GM18498 (cell line): ENCODE results near the gene TLR3.
"Not testable (repeated sequence)": the region's sequence is repeated elsewhere in the genome, so short reads cannot be mapped to it uniquely, and the experiment has no call there.

Source experiments
- ATAC-seq: cut with Tn5 transposase; IDR thresholded peaks from one replicate; pipeline ENCODE4 v1.9.1; 2021; ENCODE audit warnings: mild to moderate bottlenecking, moderate library complexity; ENCODE audit not compliant: unreplicated experiment

The TLR3 gene

DNA sequence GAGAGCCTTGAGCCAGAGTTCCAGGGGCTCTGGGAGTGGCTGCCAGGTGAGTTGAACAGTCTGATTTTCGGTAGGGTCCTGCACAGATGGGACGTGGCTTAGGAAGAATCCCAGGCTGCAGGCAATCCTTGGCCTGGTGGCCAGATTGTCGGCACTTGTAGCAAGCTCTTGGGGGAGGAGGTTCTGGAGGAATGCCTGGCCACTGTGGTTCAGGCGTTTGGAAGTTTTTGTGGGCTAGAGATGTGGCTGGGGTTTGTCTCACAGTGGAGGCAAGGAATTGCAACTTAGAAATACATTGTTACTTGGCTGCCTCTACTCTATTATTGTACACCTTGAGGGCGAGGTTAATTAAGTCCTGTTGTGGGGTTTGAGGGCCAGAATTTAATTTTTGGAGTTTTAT, 21.5 kb upstream of the TLR3 start:
- ATAC-seq = not testable (repeated sequence)

DNA sequence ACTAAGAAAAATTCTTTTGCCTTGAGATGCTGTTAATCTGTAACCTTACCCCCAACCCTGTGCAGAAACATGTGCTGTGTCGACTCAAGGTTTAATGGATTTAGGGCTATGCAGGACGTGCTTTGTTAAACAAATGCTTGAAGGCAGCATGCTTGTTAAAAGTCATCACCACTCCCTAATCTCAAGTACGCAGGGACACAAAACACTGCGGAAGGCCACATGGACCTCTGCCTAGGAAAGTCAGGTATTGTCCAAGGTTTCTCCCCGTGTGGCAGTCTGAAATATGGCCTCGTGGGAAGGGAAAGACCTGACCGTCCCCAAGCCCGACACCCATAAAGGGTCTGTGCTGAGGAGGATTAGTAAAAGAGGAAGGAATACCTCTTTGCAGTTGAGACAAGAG, 18.8 kb upstream of the TLR3 start:
- ATAC-seq = not testable (repeated sequence)

- ATAC-seq = no peak
Measured at GRCh38 chr4:186051096-186051495, 17.9 kb upstream of the TLR3 start.

GRCh38 chr4:186058253-186058979, 10.5 kb upstream of the TLR3 start:
- ATAC-seq = peak; percentile 100

DNA sequence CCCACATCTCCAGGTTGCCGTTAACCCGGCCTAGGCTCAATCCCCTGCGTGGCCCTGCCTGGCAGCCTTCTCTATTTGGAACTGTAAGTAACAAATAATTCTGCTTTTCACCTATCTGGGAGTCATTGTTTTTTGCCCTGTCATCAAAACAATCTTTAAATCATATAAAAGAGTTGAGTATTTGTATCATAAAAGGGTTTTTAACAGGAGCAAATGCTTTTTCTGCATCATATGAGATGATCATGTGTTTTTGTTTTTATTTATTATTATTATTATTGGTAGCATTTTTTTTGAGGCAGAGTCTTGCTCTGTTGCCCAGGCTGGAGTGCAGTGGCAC, 10.0 kb upstream of the TLR3 start:
- no peak for ATAC-seq

- ATAC-seq = no peak
Measured at GRCh38 chr4:186061921-186062320, 7.0 kb upstream of the TLR3 start.

GRCh38 chr4:186067757-186068385, 1.1 kb upstream of the TLR3 start:
- ATAC-seq = peak; percentile 94

DNA sequence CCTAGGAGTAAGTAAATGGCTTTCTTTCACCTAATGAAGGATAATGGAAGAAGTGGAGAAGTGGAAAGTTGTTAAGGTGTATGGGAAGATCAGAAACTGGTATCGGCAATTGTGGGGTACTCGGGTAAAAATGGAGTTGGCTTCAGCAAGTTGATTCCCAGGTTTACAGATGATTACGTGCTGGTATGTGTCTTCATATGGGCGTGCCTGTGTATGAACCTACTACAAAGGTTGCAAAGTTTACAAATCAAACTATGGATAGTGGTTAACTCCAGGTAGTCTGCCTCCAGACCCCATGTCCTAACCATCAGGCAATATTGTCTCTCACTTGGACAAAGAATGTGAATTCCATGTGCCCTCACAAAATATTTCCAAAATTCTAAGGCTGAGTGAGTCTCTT, 773 bp downstream of the TLR3 start:
- no peak for ATAC-seq

DNA sequence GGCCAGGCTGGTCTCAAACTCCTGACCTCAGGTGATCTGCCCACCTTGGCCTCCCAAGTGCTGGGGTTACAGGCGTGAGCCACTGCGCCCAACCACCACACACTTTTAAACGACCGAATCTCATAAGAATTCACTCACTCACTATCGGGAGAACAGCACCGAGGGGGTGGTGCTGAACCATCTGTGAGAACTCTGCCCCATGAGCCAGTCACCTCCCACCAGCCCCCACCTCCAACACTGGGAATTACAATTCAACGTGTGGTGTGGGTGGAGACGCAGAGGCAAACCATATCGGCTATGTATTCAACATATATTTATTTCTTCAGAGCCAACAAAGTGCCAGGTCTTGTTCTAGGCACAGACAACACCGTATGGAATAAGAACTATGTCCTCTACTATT, 3.6 kb downstream of the TLR3 start:
- no peak for ATAC-seq

DNA sequence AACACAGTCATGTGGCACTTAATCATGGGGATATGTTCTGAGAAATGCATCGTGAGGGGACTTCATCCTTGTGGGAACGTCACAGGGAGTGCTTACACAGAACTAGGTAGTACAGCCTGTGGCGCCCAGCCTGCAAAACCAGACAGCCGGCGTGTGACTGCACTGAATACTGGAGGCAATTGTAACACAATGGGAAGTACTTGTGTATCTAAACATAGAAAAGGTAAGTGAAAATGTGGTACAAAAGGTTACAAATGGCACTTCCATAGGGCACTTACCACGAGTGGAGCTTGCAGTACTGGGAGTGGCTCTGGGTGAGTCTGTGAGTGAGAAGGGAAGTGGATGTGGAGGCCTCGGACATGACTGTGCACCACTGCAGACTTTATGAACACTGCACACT, 5.2 kb downstream of the TLR3 start:
- no peak for ATAC-seq

DNA sequence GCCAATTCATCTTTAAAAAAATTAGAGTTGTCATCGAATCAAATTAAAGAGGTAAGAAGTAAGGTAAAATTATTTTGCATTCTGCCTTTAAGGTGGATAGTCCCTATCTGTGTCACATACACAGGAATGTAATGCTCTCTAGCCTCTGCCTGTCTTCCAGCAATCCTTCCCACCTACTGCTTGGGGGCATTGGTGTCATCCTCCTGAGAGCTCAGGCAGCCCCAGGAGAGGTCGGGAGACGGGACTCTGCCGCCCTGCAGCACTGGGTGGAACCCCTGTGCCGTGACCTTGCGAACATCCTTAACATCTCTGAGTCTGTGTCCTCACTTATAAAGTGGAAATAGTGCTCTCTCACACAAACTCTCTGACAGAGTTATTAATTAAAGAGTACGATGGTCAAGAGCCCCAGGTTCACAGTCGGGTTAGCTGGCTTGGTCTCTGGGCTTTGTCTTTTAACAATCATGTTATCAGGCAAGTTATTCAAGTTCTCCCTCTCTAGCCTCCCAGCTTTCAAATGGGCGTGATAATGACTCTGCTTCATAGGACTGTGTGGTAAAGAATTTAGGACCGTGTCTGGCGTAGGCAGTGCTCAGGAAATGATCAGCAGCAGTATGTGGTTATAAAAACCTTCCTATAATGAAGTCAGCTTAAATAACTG, 10.2 kb downstream of the TLR3 start:
- no peak for ATAC-seq

- ATAC-seq = no peak
Measured at GRCh38 chr4:186079694-186080093, 10.7 kb downstream of the TLR3 start.

DNA sequence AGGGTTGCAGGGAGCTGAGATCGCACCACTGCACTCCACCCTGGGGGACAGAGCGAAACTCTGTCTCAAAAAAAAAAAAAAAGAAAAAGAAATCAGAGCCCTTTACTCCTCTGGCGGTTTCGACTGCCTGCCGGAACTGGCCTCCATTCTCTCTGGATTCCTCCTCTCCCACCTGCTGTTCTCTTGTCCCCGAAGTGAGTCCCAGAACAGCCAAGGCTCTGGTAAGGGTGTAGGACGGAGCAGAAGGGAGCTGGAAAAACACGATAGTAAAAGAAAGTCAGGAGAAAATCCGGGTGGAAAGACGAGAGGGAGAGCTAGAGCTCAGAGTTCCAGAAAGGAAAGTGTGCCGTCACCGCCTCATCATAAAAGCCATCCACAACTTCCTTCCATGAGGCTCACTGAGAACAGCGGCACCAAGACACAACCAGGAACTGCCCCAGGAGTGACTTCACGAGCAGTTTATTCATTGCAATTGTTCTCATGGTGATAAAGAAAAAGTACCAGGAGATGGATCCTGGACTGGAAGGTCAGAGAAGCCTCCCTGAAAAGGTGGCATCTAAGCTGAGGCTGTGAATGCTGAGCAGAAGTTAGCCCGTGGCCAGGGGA, 12.3 kb downstream of the TLR3 start:
- ATAC-seq = no peak

GRCh38 chr4:186082221-186082620, 13.3 kb downstream of the TLR3 start:
- no peak for ATAC-seq

DNA sequence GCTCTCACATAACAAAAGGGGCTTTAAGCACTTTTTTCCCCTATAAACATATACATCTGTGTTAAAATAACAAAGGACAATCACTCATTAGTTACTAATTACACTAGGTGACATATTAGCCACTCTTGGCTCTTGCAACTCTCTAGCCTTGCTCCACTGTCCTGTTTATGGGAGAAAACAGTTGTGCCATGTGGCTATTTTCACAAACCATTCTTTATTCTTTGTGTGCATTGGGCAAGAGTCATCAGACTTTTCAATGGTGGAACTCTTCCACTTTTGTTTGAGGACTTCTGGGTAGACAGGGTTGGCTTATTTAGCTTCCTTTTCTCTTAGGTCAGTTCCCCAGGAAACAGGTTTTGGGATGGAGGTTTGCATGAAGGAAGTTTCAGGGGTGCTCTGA, 19.6 kb downstream of the TLR3 start:
- no peak for ATAC-seq

DNA sequence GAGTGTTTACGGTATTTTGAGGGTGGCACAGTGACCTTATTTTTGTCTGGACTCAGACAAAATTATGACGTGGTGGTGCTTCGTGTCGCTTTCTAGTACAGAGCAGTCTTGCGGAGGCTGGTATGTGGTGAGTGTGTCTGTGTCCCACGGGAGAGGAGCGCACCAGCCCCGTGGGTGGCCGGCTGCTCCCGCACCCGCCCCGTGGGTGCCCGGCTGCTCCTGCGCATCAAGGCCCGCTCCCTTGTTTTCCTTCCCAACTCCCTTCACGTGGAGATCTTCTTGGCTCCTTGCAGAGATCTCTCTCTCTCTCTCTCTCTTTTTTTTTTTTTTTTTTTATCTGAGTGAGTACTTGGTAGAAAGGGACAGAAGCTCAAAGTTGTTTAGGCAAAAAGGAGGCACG, 23.3 kb downstream of the TLR3 start:
- ATAC-seq = no peak

GRCh38 chr4:186095406-186095805, 26.4 kb downstream of the TLR3 start:
- no peak for ATAC-seq

DNA sequence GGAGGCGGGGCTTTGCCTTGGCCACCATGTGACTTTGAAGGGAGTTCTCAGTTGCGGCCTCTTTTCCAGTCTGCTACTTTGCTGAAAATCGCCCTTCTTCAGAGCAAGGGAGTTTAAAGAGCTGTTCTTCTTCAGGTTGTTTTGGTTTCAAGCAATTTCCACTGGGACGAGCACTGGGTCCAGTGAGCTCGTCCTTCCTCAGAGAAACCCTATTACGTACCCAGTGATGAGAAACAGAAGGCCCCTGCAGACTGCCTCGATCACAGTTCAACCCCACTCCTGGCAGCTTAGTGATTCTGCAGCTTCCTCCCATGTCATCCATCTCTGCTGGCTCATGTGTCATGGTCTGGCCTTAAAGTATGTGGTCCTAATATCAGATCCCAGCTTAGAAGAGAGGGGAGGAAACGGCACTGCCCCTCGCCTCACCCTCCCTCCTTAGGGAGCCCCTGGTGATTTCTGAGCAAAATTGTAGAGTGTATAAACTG, 27.8 kb downstream of the TLR3 start:
- no peak for ATAC-seq

DNA sequence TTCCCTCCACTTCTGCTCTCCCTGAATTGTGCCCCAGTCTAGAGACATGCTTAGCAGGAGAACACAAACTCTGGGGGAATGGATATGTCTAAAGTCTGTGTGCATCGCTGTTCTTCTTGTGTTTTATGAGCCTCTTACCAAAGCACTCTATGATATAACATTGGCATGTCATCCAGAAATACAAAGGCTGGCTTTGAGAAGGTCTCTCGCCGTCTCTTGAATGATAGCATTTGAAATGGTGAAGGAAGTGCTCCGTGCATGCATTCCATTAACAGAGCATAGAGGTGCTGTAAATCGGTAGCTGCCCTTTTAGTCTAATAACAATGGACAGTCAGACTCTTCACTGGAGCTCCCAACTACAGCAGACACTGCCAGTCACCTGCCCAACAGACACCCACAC, 28.4 kb downstream of the TLR3 start:
- ATAC-seq = no peak

DNA sequence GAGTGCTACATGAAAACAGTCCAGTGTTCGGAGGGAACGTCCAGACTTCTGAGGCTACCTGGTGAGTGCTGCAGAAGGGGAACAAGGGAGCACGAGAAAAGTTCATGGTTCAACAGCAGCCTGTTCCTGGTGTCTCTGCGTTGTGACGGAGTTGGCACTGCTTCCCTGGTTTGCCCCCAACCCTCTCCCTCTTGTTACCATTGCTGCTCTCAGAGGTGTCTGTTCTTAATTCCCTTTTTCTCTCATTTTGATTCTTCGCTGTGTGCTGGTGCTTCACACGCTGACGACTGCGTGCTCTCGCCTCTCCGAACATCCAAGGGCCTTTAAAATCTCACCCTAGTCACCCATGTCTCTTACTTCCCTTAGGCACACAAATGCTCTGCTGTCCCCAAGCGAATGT, 34.0 kb downstream of the TLR3 start:
- ATAC-seq = no peak

DNA sequence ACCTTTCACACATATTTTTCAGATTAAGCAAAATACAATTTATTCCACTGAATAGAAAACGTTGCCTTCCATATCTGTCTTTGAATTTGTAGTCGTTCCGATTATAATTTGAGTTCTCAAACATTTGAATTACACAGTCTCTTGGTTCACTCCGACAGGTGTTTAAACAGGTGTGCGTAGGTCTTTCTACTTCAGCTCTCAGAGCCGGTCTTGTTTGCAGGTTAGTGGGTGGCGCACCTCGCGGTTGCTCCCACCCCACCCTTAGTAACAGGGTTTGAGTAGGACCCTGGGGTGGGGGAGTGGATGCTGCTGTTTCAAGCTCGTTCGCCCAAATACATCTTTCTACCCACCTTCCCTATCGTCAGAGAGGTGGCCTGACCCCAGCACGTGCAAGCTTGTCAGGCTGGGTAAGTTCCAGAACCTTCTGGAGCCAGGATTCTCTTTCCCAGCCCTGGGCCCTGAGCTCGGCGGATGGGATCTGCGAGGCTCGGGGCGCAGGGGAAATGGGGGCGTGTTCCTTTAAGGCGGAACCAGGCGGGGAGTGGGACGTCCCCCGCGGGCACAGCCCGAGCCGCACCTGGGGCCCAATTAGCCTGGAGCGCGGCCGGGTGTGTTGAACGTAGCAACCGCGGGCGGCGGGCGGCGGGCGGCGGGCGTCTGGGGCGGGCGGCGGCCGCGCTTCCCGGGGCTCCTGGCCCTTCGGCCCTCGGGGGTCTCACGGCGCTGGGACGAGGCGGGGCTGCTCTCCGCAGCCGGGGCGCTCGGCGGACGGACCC, 35.3 kb downstream of the TLR3 start, which contains the start of gene FAM149A:
Gene FAM149A (plus strand): TSS at position 591 of the 776 bp plus-strand sequence.
- ATAC-seq = peak; percentile 81
